ENCODE measurements around the gene NFIX.

NFIX gene

GRCh38 chr19:13118424-13119193 lies 123.3 kb downstream of the NFIX start:
- H3K4ac ChIP-seq (ENCODE audit: low read depth, low read length): peak overlapping the region; percentile 100
- peak overlapping the region; percentile 98 for H3K27ac ChIP-seq (ENCODE audit: low read depth, low read length)
- WGBS (ENCODE audit: extremely low coverage, insufficient coverage, low lambda C conversion rate): no CpG with 5 or more reads among the region's 57 CpGs
- peaks cover 13% of the 10 kb centered on the region for H3K4me1 ChIP-seq (ENCODE audit: control insufficient read depth, low read depth, low read length)
- H3K79me2 ChIP-seq (ENCODE audit: control insufficient read depth, insufficient read depth, low read length): peaks cover 65% of the 10 kb centered on the region
- peak overlapping the region; percentile 99 for H3K56ac ChIP-seq (ENCODE audit: low read length)
- no peak overlapping the region for H4K5ac ChIP-seq (ENCODE audit: low read length)
- peak overlapping the region; percentile 97 for H2BK5ac ChIP-seq (ENCODE audit: low read length)
- H2AK5ac ChIP-seq (ENCODE audit: low read length): no peak overlapping the region
- no peaks in the 10 kb centered on the region for H3K27me3 ChIP-seq (ENCODE audit: insufficient read depth, low read length, poor library complexity)
- peak overlapping the region; percentile 99 for H3K18ac ChIP-seq (ENCODE audit: low read length)
- H3K9ac ChIP-seq (ENCODE audit: low read length): peak overlapping the region; percentile 99
- peak; percentile 94 for DNase-seq
- peak overlapping the region; percentile 97 for H4K8ac ChIP-seq (ENCODE audit: low read depth, low read length)
- H3K23ac ChIP-seq (ENCODE audit: low read length): no peak overlapping the region
- peaks cover 25% of the 10 kb centered on the region for H3K79me1 ChIP-seq (ENCODE audit: low read length)
- peak overlapping the region; percentile 69 for H3K4me2 ChIP-seq (ENCODE audit: low read length)
- H2BK15ac ChIP-seq (replicated peaks; ENCODE audit: low read depth): no peak overlapping the region
- H2BK120ac ChIP-seq (ENCODE audit: low read depth, low read length): peak overlapping the region; percentile 98
- H3K36me3 ChIP-seq (ENCODE audit: control insufficient read depth, insufficient read depth, low read length): peaks cover 6% of the 10 kb centered on the region
- H3K4me3 ChIP-seq (ENCODE audit: low read length): peak overlapping the region; percentile 95

GRCh38 chr19:13119627-13120026 lies 124.4 kb downstream of the NFIX start:
- no peak overlapping the region for H3K23ac ChIP-seq (ENCODE audit: low read length)
- H3K27ac ChIP-seq (ENCODE audit: low read depth, low read length): no peak overlapping the region
- H3K4ac ChIP-seq (ENCODE audit: low read depth, low read length): no peak overlapping the region
- H3K9ac ChIP-seq (ENCODE audit: low read length): peak overlapping the region; percentile 73
- peaks cover 6% of the 10 kb centered on the region for H3K36me3 ChIP-seq (ENCODE audit: control insufficient read depth, insufficient read depth, low read length)
- no peak overlapping the region for H2BK5ac ChIP-seq (ENCODE audit: low read length)
- no CpG with 5 or more reads among the region's 8 CpGs for WGBS (ENCODE audit: extremely low coverage, insufficient coverage, low lambda C conversion rate)
- H3K4me1 ChIP-seq (ENCODE audit: control insufficient read depth, low read depth, low read length): peaks cover 13% of the 10 kb centered on the region
- no peak overlapping the region for H2BK120ac ChIP-seq (ENCODE audit: low read depth, low read length)
- no peak overlapping the region for H3K18ac ChIP-seq (ENCODE audit: low read length)
- H2AK5ac ChIP-seq (ENCODE audit: low read length): no peak overlapping the region
- peak overlapping the region; percentile 69 for H3K4me2 ChIP-seq (ENCODE audit: low read length)
- peaks cover 27% of the 10 kb centered on the region for H3K79me1 ChIP-seq (ENCODE audit: low read length)
- H4K8ac ChIP-seq (ENCODE audit: low read depth, low read length): no peak overlapping the region
- no peak overlapping the region for H2BK15ac ChIP-seq (replicated peaks; ENCODE audit: low read depth)
- H3K79me2 ChIP-seq (ENCODE audit: control insufficient read depth, insufficient read depth, low read length): peaks cover 74% of the 10 kb centered on the region
- no peak overlapping the region for H4K5ac ChIP-seq (ENCODE audit: low read length)
- no peak for DNase-seq
- no peaks in the 10 kb centered on the region for H3K27me3 ChIP-seq (ENCODE audit: insufficient read depth, low read length, poor library complexity)
- no peak overlapping the region for H3K4me3 ChIP-seq (ENCODE audit: low read length)
- H3K56ac ChIP-seq (ENCODE audit: low read length): peak overlapping the region; percentile 83

- Histone ChIP-seq H2AK5ac (ENCODE audit: low read length) (no peak overlapping the region), H3K4me1 (ENCODE audit: control insufficient read depth, low read depth, low read length) (peaks cover 13% of the 10 kb centered on the region), H2BK120ac (ENCODE audit: low read depth, low read length) (no peak overlapping the region), H3K4me2 (ENCODE audit: low read length) (no peak overlapping the region), H3K18ac (ENCODE audit: low read length) (no peak overlapping the region), H3K4ac (ENCODE audit: low read depth, low read length) (no peak overlapping the region), H3K27ac (ENCODE audit: low read depth, low read length) (no peak overlapping the region), H3K27me3 (ENCODE audit: insufficient read depth, low read length, poor library complexity) (no peaks in the 10 kb centered on the region), H3K79me2 (ENCODE audit: control insufficient read depth, insufficient read depth, low read length) (peaks cover 74% of the 10 kb centered on the region), H3K23ac (ENCODE audit: low read length) (no peak overlapping the region), H3K36me3 (ENCODE audit: control insufficient read depth, insufficient read depth, low read length) (peaks cover 5% of the 10 kb centered on the region), H3K9ac (ENCODE audit: low read length) (peak overlapping the region; percentile 22), H2BK5ac (ENCODE audit: low read length) (no peak overlapping the region), H4K8ac (ENCODE audit: low read depth, low read length) (no peak overlapping the region), H2BK15ac (replicated peaks; ENCODE audit: low read depth) (no peak overlapping the region), H3K79me1 (ENCODE audit: low read length) (peaks cover 29% of the 10 kb centered on the region), H3K4me3 (ENCODE audit: low read length) (no peak overlapping the region), H3K56ac (ENCODE audit: low read length) (peak overlapping the region; percentile 83), H4K5ac (ENCODE audit: low read length) (no peak overlapping the region)
- WGBS (ENCODE audit: extremely low coverage, insufficient coverage, low lambda C conversion rate): no CpG with 5 or more reads among the region's 9 CpGs
- no peak for DNase-seq
Observed at GRCh38 chr19:13120031-13120430, 124.8 kb downstream of the NFIX start.

GRCh38 chr19:13120817-13121216 lies 125.5 kb downstream of the NFIX start:
- no peak overlapping the region for H3K27ac ChIP-seq (ENCODE audit: low read depth, low read length)
- no peak overlapping the region for H2BK120ac ChIP-seq (ENCODE audit: low read depth, low read length)

GRCh38 chr19:13121551-13122274 lies 126.4 kb downstream of the NFIX start:
- Histone ChIP-seq H2BK15ac (replicated peaks; ENCODE audit: low read depth) (no peak overlapping the region), H3K79me2 (ENCODE audit: control insufficient read depth, insufficient read depth, low read length) (peaks cover 72% of the 10 kb centered on the region), H3K4me2 (ENCODE audit: low read length) (no peak overlapping the region), H3K18ac (ENCODE audit: low read length) (no peak overlapping the region), H3K79me1 (ENCODE audit: low read length) (peaks cover 30% of the 10 kb centered on the region), H3K36me3 (ENCODE audit: control insufficient read depth, insufficient read depth, low read length) (peaks cover 3% of the 10 kb centered on the region), H3K4me1 (ENCODE audit: control insufficient read depth, low read depth, low read length) (peaks cover 13% of the 10 kb centered on the region), H3K9ac (ENCODE audit: low read length) (no peak overlapping the region), H3K27me3 (ENCODE audit: insufficient read depth, low read length, poor library complexity) (no peaks in the 10 kb centered on the region), H2BK5ac (ENCODE audit: low read length) (no peak overlapping the region), H2AK5ac (ENCODE audit: low read length) (no peak overlapping the region), H4K8ac (ENCODE audit: low read depth, low read length) (no peak overlapping the region), H2BK120ac (ENCODE audit: low read depth, low read length) (no peak overlapping the region), H3K27ac (ENCODE audit: low read depth, low read length) (no peak overlapping the region), H3K56ac (ENCODE audit: low read length) (peak overlapping the region; percentile 49), H3K4me3 (ENCODE audit: low read length) (no peak overlapping the region), H3K23ac (ENCODE audit: low read length) (peak overlapping the region; percentile 45), H4K5ac (ENCODE audit: low read length) (no peak overlapping the region), H3K4ac (ENCODE audit: low read depth, low read length) (no peak overlapping the region)
- WGBS (ENCODE audit: extremely low coverage, insufficient coverage, low lambda C conversion rate): no CpG with 5 or more reads among the region's 18 CpGs
- DNase-seq: no peak

More at GRCh38 chr19:13120817-13121216, 125.5 kb downstream of the NFIX start:
- H4K5ac ChIP-seq (ENCODE audit: low read length): no peak overlapping the region
- H3K4ac ChIP-seq (ENCODE audit: low read depth, low read length): no peak overlapping the region
- H2BK5ac ChIP-seq (ENCODE audit: low read length): no peak overlapping the region
- WGBS (ENCODE audit: extremely low coverage, insufficient coverage, low lambda C conversion rate): no CpG with 5 or more reads among the region's 10 CpGs
- peaks cover 25% of the 10 kb centered on the region for H3K79me1 ChIP-seq (ENCODE audit: low read length)
- H3K79me2 ChIP-seq (ENCODE audit: control insufficient read depth, insufficient read depth, low read length): peaks cover 68% of the 10 kb centered on the region
- no peak overlapping the region for H2BK15ac ChIP-seq (replicated peaks; ENCODE audit: low read depth)
- peak overlapping the region; percentile 22 for H3K9ac ChIP-seq (ENCODE audit: low read length)
- H3K27me3 ChIP-seq (ENCODE audit: insufficient read depth, low read length, poor library complexity): no peaks in the 10 kb centered on the region
- H3K4me3 ChIP-seq (ENCODE audit: low read length): no peak overlapping the region
- H3K36me3 ChIP-seq (ENCODE audit: control insufficient read depth, insufficient read depth, low read length): peaks cover 3% of the 10 kb centered on the region
- H3K56ac ChIP-seq (ENCODE audit: low read length): no peak overlapping the region
- H3K4me2 ChIP-seq (ENCODE audit: low read length): peak overlapping the region; percentile 6
- H3K18ac ChIP-seq (ENCODE audit: low read length): no peak overlapping the region
- H4K8ac ChIP-seq (ENCODE audit: low read depth, low read length): no peak overlapping the region
- H3K23ac ChIP-seq (ENCODE audit: low read length): no peak overlapping the region
- no peak overlapping the region for H2AK5ac ChIP-seq (ENCODE audit: low read length)
- peaks cover 13% of the 10 kb centered on the region for H3K4me1 ChIP-seq (ENCODE audit: control insufficient read depth, low read depth, low read length)
- no peak for DNase-seq
